Endothelial cell of umbilical vein (primary cell): ENCODE data around the gene TTN. TPM values are rescaled to one million over a fixed set of nuclear protein-coding genes. Genes with fewer than 3 reads are reported as not detected.
A peak's percentile ranks its signal among the peaks of the same experiment; 100 is the strongest.

ENCODE experiments used
- BruUV-seq: library from RNA; stranded (reverse); fragments of 400-500 nt; replicated peaks from 2 replicates; lab custom pipeline; 2021; lab: Mats Ljungman, UMichigan
- CTCF ChIA-PET: fragments of 300-600, 350-600 bp; sonication (Branson Sonifier 250); formaldehyde crosslinking; loops from one replicate; lab custom pipeline; 2021; ENCODE audit warnings: antibody characterized with exemption, inconsistent platforms; lab: Charles Lee
- POLR2A ChIA-PET: fragments of 300-600, 350-600 bp; sonication (Branson Sonifier 250); formaldehyde crosslinking; loops from one replicate; lab custom pipeline; 2021; ENCODE audit warnings: antibody characterized with exemption, inconsistent platforms; lab: Charles Lee
- DNase-seq: peaks from one replicate; pipeline ENCODE4 v3.0.0-alpha.2; 2011; ENCODE audit warnings: low read depth, low spot score
- FAIRE-seq: peaks from 2 replicates; lab custom pipeline; 2011; peaks lifted over from hg19 to GRCh38; lab: Jason Lieb, UNC
- H2AFZ ChIP-seq: 2 replicates; pipeline ENCODE4 v1.6.0; 2012; ENCODE audit warnings: low read depth, low read length, control low read depth, inconsistent platforms
- H3K27ac ChIP-seq: 2 replicates; pipeline ENCODE4 v1.5.1; 2011; ENCODE audit warnings: low read depth, mild to moderate bottlenecking, control low read depth, low read length, moderate library complexity; ENCODE audit not compliant: insufficient read depth
- H3K27me3 ChIP-seq, 2 experiments: 2 replicates each; pipeline versions ENCODE4 v1.6.0 to v1.6.1; 2011; ENCODE audit warnings: low read length in 2 of 2, mixed read lengths in 1 of 2; ENCODE audit not compliant: control insufficient read depth in 2 of 2, insufficient read depth in 2 of 2
- H3K36me3 ChIP-seq, 2 experiments: 2 replicates in 1 of 2; 3 replicates in 1 of 2; pipeline ENCODE4 v1.5.1; 2011; ENCODE audit warnings: low read length in 2 of 2, mild to moderate bottlenecking in 1 of 2, moderate library complexity in 1 of 2; ENCODE audit not compliant: control insufficient read depth in 2 of 2, insufficient read depth in 2 of 2; ENCODE audit errors: extremely low read depth in 1 of 2
- H3K4me1 ChIP-seq: 3 replicates; pipeline ENCODE4 v1.5.1; 2011; ENCODE audit warnings: mild to moderate bottlenecking, low read length; ENCODE audit not compliant: control insufficient read depth, insufficient read depth; ENCODE audit errors: extremely low read depth
- H3K4me2 ChIP-seq: 2 replicates; pipeline ENCODE4 v1.6.1; 2011; ENCODE audit warnings: low read length, control low read depth, mixed read lengths; ENCODE audit not compliant: insufficient read depth
- H3K4me3 ChIP-seq, 3 experiments: fragments of 200-600 bp in 1 of 3; sonication (generic), shearing (Covaris generic) in 1 of 3; replicated peaks in 1 of 3; 2 replicates each; pipeline ENCODE4 v1.5.1; 2011 to 2016; ENCODE audit warnings: control low read depth in 3 of 3, low read length in 3 of 3, mild to moderate bottlenecking in 2 of 3, inconsistent platforms in 1 of 3, low read depth in 1 of 3, moderate library complexity in 1 of 3; ENCODE audit not compliant: insufficient read depth in 1 of 3
- H3K79me2 ChIP-seq: 2 replicates; pipeline ENCODE4 v1.6.0; 2012; ENCODE audit warnings: low read length, inconsistent platforms; ENCODE audit not compliant: control insufficient read depth, insufficient read depth
- H3K9ac ChIP-seq: replicated peaks from 2 replicates; pipeline ENCODE3; 2011; ENCODE audit warnings: low read length, control low read depth; ENCODE audit not compliant: insufficient read depth; ENCODE audit errors: extremely low read depth
- H3K9me1 ChIP-seq: replicated peaks from 3 replicates; pipeline ENCODE4 v1.6.0; 2011; ENCODE audit warnings: mild to moderate bottlenecking, low read length; ENCODE audit not compliant: control insufficient read depth, insufficient read depth; ENCODE audit errors: extremely low read depth
- H3K9me3 ChIP-seq: replicated peaks from 2 replicates; pipeline ENCODE4 v1.5.1; 2012; ENCODE audit warnings: low read length, inconsistent platforms; ENCODE audit not compliant: control insufficient read depth, insufficient read depth
- H4K20me1 ChIP-seq: replicated peaks from 2 replicates; pipeline ENCODE3; 2011; ENCODE audit warnings: mild to moderate bottlenecking, low read length; ENCODE audit not compliant: control insufficient read depth, insufficient read depth; ENCODE audit errors: extremely low read depth
- CTCF ChIP-seq, 2 donors: IDR thresholded peaks; 1 replicate in 1 of 2; 2 replicates in 1 of 2; pipeline ENCODE4 v1.5.1; 2011; ENCODE audit warnings: low read length in 2 of 2, mild to moderate bottlenecking in 2 of 2, moderate library complexity in 2 of 2, control low read depth in 1 of 2, inconsistent platforms in 1 of 2, low read depth in 1 of 2; ENCODE audit not compliant: insufficient read depth in 1 of 2; ENCODE audit errors: extremely low read depth in 1 of 2
- EZH2 ChIP-seq: IDR thresholded peaks from 2 replicates; pipeline ENCODE4 v1.6.1; 2012; ENCODE audit warnings: borderline replicate concordance, low read depth, mild to moderate bottlenecking, moderate library complexity, low read length, inconsistent platforms; ENCODE audit not compliant: severe bottlenecking
- FOS ChIP-seq: IDR thresholded peaks from 2 replicates; pipeline ENCODE4 v1.6.1; 2011; ENCODE audit warnings: mild to moderate bottlenecking, low read length, moderate library complexity, borderline replicate concordance; ENCODE audit not compliant: insufficient read depth
- GATA2 ChIP-seq: IDR thresholded peaks from 2 replicates; pipeline ENCODE4 v1.7.0; 2011; ENCODE audit warnings: low read depth, mild to moderate bottlenecking, moderate library complexity, mixed read lengths, low read length; ENCODE audit not compliant: insufficient read length, insufficient read depth
- JUN ChIP-seq: IDR thresholded peaks from 2 replicates; pipeline ENCODE4 v1.6.1; 2011; ENCODE audit warnings: borderline replicate concordance, low read depth; ENCODE audit not compliant: insufficient read length, insufficient read depth
- MYC ChIP-seq: IDR thresholded peaks from one replicate; pipeline ENCODE4 v1.6.1; 2011; ENCODE audit warnings: mild to moderate bottlenecking, low read depth, low read length
- POLR2A ChIP-seq: IDR thresholded peaks from 2 replicates; pipeline ENCODE4 v1.6.1; 2012; ENCODE audit warnings: low read depth, mild to moderate bottlenecking, control low read depth, low read length
- POLR2AphosphoS5 ChIP-seq: IDR thresholded peaks from 2 replicates; pipeline ENCODE4 v1.6.1; 2012; ENCODE audit warnings: low read depth, mild to moderate bottlenecking, control low read depth, low read length, moderate library complexity; ENCODE audit not compliant: insufficient read depth
- dilution Hi-C: fragments of 300-500 bp; cut with MboI; formaldehyde crosslinking; loops from one replicate; pipeline ENCODE4 v1.15.0; 2019; ENCODE audit warnings: low sequenced_read_pairs; ENCODE audit not compliant: extremely low pct_ligation_motif_present
- intact Hi-C: fragments of 100-400 bp; cut with micrococcal nuclease; formaldehyde crosslinking; loops from one replicate; pipeline ENCODE4 v1.10.0; 2022
- polyA plus RNA-seq, 4 experiments: library from polyadenylated mRNA; depleted of rRNA in 3 of 4; stranded (reverse) in 3 of 4; unstranded in 1 of 4; fragments of >200 nt; gene quantifications; 2 replicates each; pipeline versions ENCODE4 v1.2.1 to v1.2.3, GENCODE V29; 2011 to 2012; ENCODE audit warnings: missing spikeins in 1 of 4
- total RNA-seq: library from RNA; stranded (reverse); gene quantifications from 2 replicates; pipeline ENCODE4 v1.2.3, GENCODE V29; 2021
- TF ChIP-seq, protein P1 (sequence below): IDR thresholded peaks from 2 replicates; pipeline ENCODE4 v1.6.1; 2011; ENCODE audit not compliant: insufficient read depth, insufficient read length

Gene TTN
- total and polyA plus RNA-seq, 2 donors (not counting 3 experiments of a cell fraction or from before 2014, with no cell fraction given), result 0.11 to 0.49 TPM

GRCh38 chr2:178828486-178828881, 21.3 kb upstream of the TTN start:
- H3K9me1 ChIP-seq, result no peaks in the 10 kb centered on the region
- POLR2A ChIA-PET, result no interaction called here
- dilution Hi-C loops, result no loop called here
- intact Hi-C loops, result loop anchor here (2.0 to 10.0 kb wide), 4 partner anchors 54 to 444 kb away; partner anchors contain the start of gene PLEKHA3
- no peak overlapping the region for H3K4me3 ChIP-seq
- TF ChIP-seq JUN, result no peak
- TF ChIP-seq POLR2AphosphoS5, result no peak
- TF ChIP-seq, protein P1, sequence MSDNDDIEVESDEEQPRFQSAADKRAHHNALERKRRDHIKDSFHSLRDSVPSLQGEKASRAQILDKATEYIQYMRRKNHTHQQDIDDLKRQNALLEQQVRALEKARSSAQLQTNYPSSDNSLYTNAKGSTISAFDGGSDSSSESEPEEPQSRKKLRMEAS, result no peak
- no peak for TF ChIP-seq MYC
- no peak for TF ChIP-seq CTCF (IDR thresholded peaks at IDR 0.05; ENCODE audit: extremely low read depth in 1 of 2, insufficient read depth in 1 of 2, low read depth in 1 of 2, low read length in 2 of 2)
- no peak for TF ChIP-seq GATA2
- no peak for TF ChIP-seq FOS
- no peak for TF ChIP-seq POLR2A
- TF ChIP-seq EZH2, result no peak
- no peak overlapping the region for H3K9ac ChIP-seq
- H3K27me3 ChIP-seq, result no peaks in the 10 kb centered on the region
- H3K4me1 ChIP-seq, result peaks cover 56% of the 10 kb centered on the region
- H3K79me2 ChIP-seq, result no peaks in the 10 kb centered on the region
- peak overlapping the region; percentile 50 for H3K27ac ChIP-seq
- no peak overlapping the region for H3K4me2 ChIP-seq
- H3K36me3 ChIP-seq, result no peaks in the 10 kb centered on the region
- no TSS peak for BruUV-seq
- H3K9me3 ChIP-seq, result no peaks in the 10 kb centered on the region
- H2AFZ ChIP-seq, result no peak overlapping the region
- no peak for FAIRE-seq
- DNase-seq, result peak; percentile 50
- CTCF ChIA-PET, result interaction anchor here (1.1 to 2.6 kb wide), 3 partner anchors 32 to 278 kb away, joined by 3 to 13 read pairs (median 3); no protein-coding TSS in a partner anchor
- no peaks in the 10 kb centered on the region for H4K20me1 ChIP-seq
